ENCODE results near the gene CRY2. TPM values are rescaled to one million over a fixed set of nuclear protein-coding genes. Genes with fewer than 3 reads are reported as not detected.

The CRY2 gene
- total RNA-seq, 1 experiment from 2014 or later: 16.1 TPM

- peaks cover 34% of the 10 kb centered on the region for H3K27me3 ChIP-seq (replicated peaks)
These were observed 74.5 kb downstream of the CRY2 start for GRCh38 chr11:45921561-45922424.

DNA sequence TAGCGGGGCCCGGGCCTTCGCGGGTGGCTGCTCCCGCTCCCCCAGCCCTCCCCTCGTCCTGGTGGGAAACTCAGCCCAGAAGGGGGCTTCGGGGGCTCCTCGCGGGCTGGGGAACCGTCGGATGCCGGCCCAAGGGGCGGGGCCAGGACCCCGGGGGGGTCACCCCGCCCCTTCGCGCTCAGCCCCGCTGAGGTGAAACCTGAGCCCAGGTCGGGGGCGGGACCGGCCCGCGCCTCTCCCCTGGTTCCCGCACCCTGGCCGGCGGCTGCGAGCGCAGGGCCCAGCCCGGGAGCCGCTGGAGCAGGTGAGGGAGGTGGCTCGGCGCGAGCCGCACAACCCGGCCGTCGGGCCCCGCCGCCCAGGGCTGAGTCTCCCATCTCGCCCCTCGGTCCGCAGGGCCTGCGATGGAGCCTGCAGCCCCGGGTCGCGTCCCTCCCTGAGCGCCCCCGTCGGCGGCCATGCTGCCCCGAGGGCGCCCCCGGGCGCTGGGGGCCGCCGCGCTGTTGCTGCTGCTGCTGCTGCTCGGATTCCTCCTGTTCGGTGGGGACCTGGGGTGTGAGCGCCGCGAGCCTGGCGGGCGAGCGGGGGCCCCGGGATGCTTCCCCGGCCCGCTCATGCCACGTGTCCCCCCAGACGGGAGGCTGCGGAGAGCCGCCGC, 75.3 kb downstream of the CRY2 start, which contains the start of gene LARGE2:
LARGE2 (plus strand) TSS at position 232 of the 658 bp plus-strand sequence; CDS start at position 459, 227 bp downstream.
- peaks cover 13% of the 10 kb centered on the region for H3K4me1 ChIP-seq (replicated peaks)
- H3K36me3 ChIP-seq: peaks cover 2% of the 10 kb centered on the region
- H3K27me3 ChIP-seq (replicated peaks): peaks cover 34% of the 10 kb centered on the region
- peaks cover 5% of the 10 kb centered on the region for H3K9me3 ChIP-seq (replicated peaks)
- no peak within 1 kb of the TSS for H3K27ac ChIP-seq
- peak in 1 of 2 experiments; percentile 38 for DNase-seq (ENCODE audit: low read depth in 1 of 2, low spot score in 2 of 2)
- H3K4me3 ChIP-seq: peak within 1 kb of the TSS; percentile 5; the same call in 1 of the 2 replicates

More at GRCh38 chr11:45921561-45922424, 74.5 kb downstream of the CRY2 start:
- Histone ChIP-seq H3K27ac (no peak overlapping the region), H3K36me3 (peaks cover 9% of the 10 kb centered on the region), H3K4me3 (no peak overlapping the region), H3K9me3 (replicated peaks) (peaks cover 5% of the 10 kb centered on the region), H3K4me1 (replicated peaks) (peaks cover 19% of the 10 kb centered on the region)
- no peak for DNase-seq (ENCODE audit: low read depth in 1 of 2, low spot score in 2 of 2)

GRCh38 chr11:45924036-45924915, 77.0 kb downstream of the CRY2 start:
- peaks cover 5% of the 10 kb centered on the region for H3K9me3 ChIP-seq (replicated peaks)
- peak in 1 of 2 experiments; percentile 48 for DNase-seq (ENCODE audit: low read depth in 1 of 2, low spot score in 2 of 2)
- H3K4me1 ChIP-seq (replicated peaks): peaks cover 13% of the 10 kb centered on the region
- no peaks in the 10 kb centered on the region for H3K36me3 ChIP-seq
- no peak overlapping the region for H3K27ac ChIP-seq
- H3K27me3 ChIP-seq (replicated peaks): peaks cover 34% of the 10 kb centered on the region
- H3K4me3 ChIP-seq: no peak overlapping the region

DNA sequence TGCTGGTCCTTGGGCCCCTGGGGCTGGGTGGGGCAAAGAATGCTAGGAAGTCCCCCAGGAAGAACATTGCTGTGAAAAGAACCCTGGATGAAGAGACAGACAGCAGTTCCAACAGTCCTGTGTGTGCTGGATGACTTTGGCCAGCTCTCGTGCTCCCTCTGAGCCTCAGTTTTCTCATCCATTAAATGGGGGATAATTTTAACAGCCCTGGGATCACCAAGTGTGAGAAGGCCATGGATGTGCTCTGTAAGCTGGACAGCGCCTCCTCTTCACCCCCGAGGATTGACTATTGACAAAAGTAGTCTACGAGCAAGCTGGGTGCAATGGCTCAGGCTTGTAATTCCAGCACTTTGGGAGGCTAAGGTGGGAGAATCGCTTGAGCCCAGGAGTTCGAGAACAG, 77.7 kb downstream of the CRY2 start:
- Histone ChIP-seq H3K9me3 (replicated peaks) (peaks cover 5% of the 10 kb centered on the region), H3K4me1 (replicated peaks) (peaks cover 13% of the 10 kb centered on the region), H3K36me3 (no peaks in the 10 kb centered on the region), H3K4me3 (no peak overlapping the region), H3K27ac (no peak overlapping the region), H3K27me3 (replicated peaks) (peaks cover 34% of the 10 kb centered on the region)
- no peak for DNase-seq (ENCODE audit: low read depth in 1 of 2, low spot score in 2 of 2)

- peaks cover 13% of the 10 kb centered on the region for H3K4me1 ChIP-seq (replicated peaks)
- H3K36me3 ChIP-seq: no peaks in the 10 kb centered on the region
- H3K9me3 ChIP-seq (replicated peaks): peaks cover 5% of the 10 kb centered on the region
- H3K4me3 ChIP-seq: no peak overlapping the region
- DNase-seq (ENCODE audit: low read depth in 1 of 2, low spot score in 2 of 2): no peak
- H3K27ac ChIP-seq: no peak overlapping the region
- H3K27me3 ChIP-seq (replicated peaks): peaks cover 34% of the 10 kb centered on the region
These were observed 78.3 kb downstream of the CRY2 start for GRCh38 chr11:45925550-45925949.

DNA sequence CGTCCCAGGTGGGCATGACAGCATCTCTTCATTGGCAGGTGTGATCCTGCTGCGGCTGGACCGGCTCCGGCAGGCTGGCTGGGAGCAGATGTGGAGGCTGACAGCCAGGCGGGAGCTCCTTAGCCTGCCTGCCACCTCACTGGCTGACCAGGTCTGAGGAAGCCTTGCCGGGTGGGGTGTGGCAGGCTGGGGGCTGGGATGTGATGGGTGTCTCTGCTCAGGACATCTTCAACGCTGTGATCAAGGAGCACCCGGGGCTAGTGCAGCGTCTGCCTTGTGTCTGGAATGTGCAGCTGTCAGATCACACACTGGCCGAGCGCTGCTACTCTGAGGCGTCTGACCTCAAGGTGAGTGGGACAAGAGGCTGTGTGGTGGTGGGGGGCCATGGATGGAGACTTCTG, 78.7 kb downstream of the CRY2 start:
- peaks cover 34% of the 10 kb centered on the region for H3K27me3 ChIP-seq (replicated peaks)
- peaks cover 5% of the 10 kb centered on the region for H3K9me3 ChIP-seq (replicated peaks)
- H3K4me3 ChIP-seq: no peak overlapping the region
- DNase-seq (ENCODE audit: low read depth in 1 of 2, low spot score in 2 of 2): peak in 1 of 2 experiments; percentile 44
- H3K4me1 ChIP-seq (replicated peaks): peaks cover 13% of the 10 kb centered on the region
- no peaks in the 10 kb centered on the region for H3K36me3 ChIP-seq
- no peak overlapping the region for H3K27ac ChIP-seq

- H3K36me3 ChIP-seq: peaks cover 3% of the 10 kb centered on the region; the same call in 1 of the 2 replicates
- no peak overlapping the region for H3K4me3 ChIP-seq
- no peak overlapping the region for H3K27ac ChIP-seq
- DNase-seq (ENCODE audit: low read depth in 1 of 2, low spot score in 2 of 2): peak in 1 of 2 experiments; percentile 49
- peaks cover 5% of the 10 kb centered on the region for H3K9me3 ChIP-seq (replicated peaks)
- peaks cover 32% of the 10 kb centered on the region for H3K27me3 ChIP-seq (replicated peaks)
- peaks cover 13% of the 10 kb centered on the region for H3K4me1 ChIP-seq (replicated peaks)
These were observed 79.5 kb downstream of the CRY2 start for GRCh38 chr11:45926536-45927331.

- peak in 1 of 2 experiments; percentile 42 for DNase-seq (ENCODE audit: low read depth in 1 of 2, low spot score in 2 of 2)
- H3K4me3 ChIP-seq: no peak overlapping the region
- peaks cover 26% of the 10 kb centered on the region for H3K27me3 ChIP-seq (replicated peaks)
- H3K9me3 ChIP-seq (replicated peaks): peaks cover 5% of the 10 kb centered on the region
- H3K36me3 ChIP-seq: peaks cover 7% of the 10 kb centered on the region; the same call in 1 of the 2 replicates
- H3K4me1 ChIP-seq (replicated peaks): peaks cover 10% of the 10 kb centered on the region
- H3K27ac ChIP-seq: no peak overlapping the region
These were observed 80.0 kb downstream of the CRY2 start for GRCh38 chr11:45927332-45927683.

- H3K9me3 ChIP-seq (replicated peaks): peaks cover 5% of the 10 kb centered on the region
- H3K27me3 ChIP-seq (replicated peaks): peaks cover 21% of the 10 kb centered on the region
- peaks cover 7% of the 10 kb centered on the region; the same call in 1 of the 2 replicates for H3K36me3 ChIP-seq
- no peak overlapping the region for H3K27ac ChIP-seq
- no peak overlapping the region for H3K4me3 ChIP-seq
- peak in 1 of 2 experiments; percentile 44 for DNase-seq (ENCODE audit: low read depth in 1 of 2, low spot score in 2 of 2)
- H3K4me1 ChIP-seq (replicated peaks): peaks cover 5% of the 10 kb centered on the region
These were observed 80.6 kb downstream of the CRY2 start for GRCh38 chr11:45927684-45928413.

- Histone ChIP-seq H3K9me3 (replicated peaks) (no peaks in the 10 kb centered on the region), H3K27ac (no peak overlapping the region), H3K4me1 (replicated peaks) (no peaks in the 10 kb centered on the region), H3K36me3 (peaks cover 11% of the 10 kb centered on the region; the same call in 1 of the 2 replicates), H3K27me3 (replicated peaks) (peaks cover 13% of the 10 kb centered on the region), H3K4me3 (no peak overlapping the region)
- no peak for DNase-seq (ENCODE audit: low read depth in 1 of 2, low spot score in 2 of 2)
These were observed 81.4 kb downstream of the CRY2 start for GRCh38 chr11:45928535-45929215.

DNA sequence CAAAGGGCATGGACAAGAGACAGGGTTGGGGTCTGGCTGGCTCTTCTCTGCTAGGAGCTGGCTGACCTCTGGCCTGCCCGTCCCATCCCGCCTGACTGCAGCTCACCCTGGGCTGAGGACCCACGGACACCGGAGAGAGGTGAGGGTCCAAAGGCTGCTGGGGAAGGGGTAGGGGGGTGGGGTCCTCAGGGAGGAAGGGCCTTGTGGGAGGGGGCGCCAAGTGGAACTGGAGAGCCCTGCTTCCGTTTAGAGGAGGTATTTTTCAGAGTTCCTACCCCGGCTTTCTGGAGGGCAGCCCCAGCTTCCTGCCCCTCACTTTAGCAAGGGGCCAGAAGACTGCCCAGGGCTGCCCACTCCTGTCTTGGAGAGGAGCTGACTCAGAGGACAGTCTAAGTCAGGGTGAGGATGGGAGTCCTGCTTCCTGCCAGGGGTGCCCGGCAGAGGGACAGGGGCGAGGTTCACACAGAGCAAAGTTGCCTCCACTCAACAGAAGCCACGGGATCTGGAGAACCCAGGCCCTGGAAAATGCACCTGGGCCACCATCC, 82.3 kb downstream of the CRY2 start:
- Histone ChIP-seq H3K4me3 (no peak overlapping the region), H3K9me3 (replicated peaks) (no peaks in the 10 kb centered on the region), H3K36me3 (peaks cover 11% of the 10 kb centered on the region; the same call in 1 of the 2 replicates), H3K27me3 (replicated peaks) (peaks cover 7% of the 10 kb centered on the region), H3K4me1 (replicated peaks) (no peaks in the 10 kb centered on the region), H3K27ac (no peak overlapping the region)
- no peak for DNase-seq (ENCODE audit: low read depth in 1 of 2, low spot score in 2 of 2)

Measured in SJSA1 (cell line).